Kidney epithelial cell (primary cell): ENCODE results near the gene SDK2. TPM values are rescaled to one million over a fixed set of nuclear protein-coding genes. Genes with fewer than 3 reads are reported as not detected.

Experiments
- DNase-seq: peaks from one replicate; pipeline ENCODE4 v3.0.0-alpha.2; 2010; ENCODE audit warnings: low read depth
- H3K27me3 ChIP-seq: 2 replicates; pipeline ENCODE4 v1.6.0; 2011; ENCODE audit warnings: low read length; ENCODE audit not compliant: control insufficient read depth, insufficient read depth
- H3K36me3 ChIP-seq: 2 replicates; pipeline ENCODE4 v1.5.1; 2011; ENCODE audit warnings: low read length; ENCODE audit not compliant: control insufficient read depth, insufficient read depth
- H3K4me3 ChIP-seq: 2 replicates; pipeline ENCODE4 v1.5.1; 2011; ENCODE audit warnings: low read depth, mild to moderate bottlenecking, control low read depth, low read length
- CTCF ChIP-seq: IDR thresholded peaks from 2 replicates; pipeline ENCODE4 v1.5.1; 2011; ENCODE audit warnings: mild to moderate bottlenecking, moderate library complexity, low read length, control low read depth, inconsistent platforms; ENCODE audit not compliant: insufficient read depth, poor library complexity, severe bottlenecking
- total RNA-seq: library from RNA; depleted of rRNA; stranded (reverse); fragments of >200 nt; gene quantifications from 2 replicates; pipeline ENCODE4 v1.2.3, GENCODE V29; 2015

SDK2 gene
- total RNA-seq, 1 donor from 2014 or later, result 1.2 TPM

GRCh38 chr17:73628642-73629552, 15.3 kb downstream of the SDK2 start:
- TF ChIP-seq CTCF, result no peak
- Histone ChIP-seq H3K27me3 (peaks cover 2% of the 10 kb centered on the region), H3K36me3 (no peaks in the 10 kb centered on the region), H3K4me3 (no peak overlapping the region)
- DNase-seq, result no peak

- no peak for TF ChIP-seq CTCF
- Histone ChIP-seq H3K4me3 (no peak overlapping the region), H3K36me3 (no peaks in the 10 kb centered on the region), H3K27me3 (no peaks in the 10 kb centered on the region)
- DNase-seq, result no peak
These were observed 18.1 kb downstream of the SDK2 start for GRCh38 chr17:73625991-73626673.

GRCh38 chr17:73625006-73625405, 19.2 kb downstream of the SDK2 start:
- DNase-seq, result no peak
- H3K36me3 ChIP-seq, result no peaks in the 10 kb centered on the region
- no peak for TF ChIP-seq CTCF
- H3K4me3 ChIP-seq, result no peak overlapping the region
- H3K27me3 ChIP-seq, result no peaks in the 10 kb centered on the region

GRCh38 chr17:73624496-73624988, 19.7 kb downstream of the SDK2 start:
- Histone ChIP-seq H3K27me3 (no peaks in the 10 kb centered on the region), H3K4me3 (no peak overlapping the region), H3K36me3 (no peaks in the 10 kb centered on the region)
- DNase-seq, result no peak
- no peak for TF ChIP-seq CTCF

- Histone ChIP-seq H3K4me3 (no peak overlapping the region), H3K36me3 (no peaks in the 10 kb centered on the region), H3K27me3 (no peaks in the 10 kb centered on the region)
- DNase-seq, result no peak
- no peak for TF ChIP-seq CTCF
These were observed 20.4 kb downstream of the SDK2 start for GRCh38 chr17:73623818-73624217.

- TF ChIP-seq CTCF, result no peak
- no peak for DNase-seq
- Histone ChIP-seq H3K4me3 (no peak overlapping the region), H3K36me3 (no peaks in the 10 kb centered on the region), H3K27me3 (no peaks in the 10 kb centered on the region)
These were observed 21.0 kb downstream of the SDK2 start for GRCh38 chr17:73623247-73623646.
